D341Med (cell line): ENCODE results near the gene SPNS2.

Experiments used
- DNase-seq: peaks from one replicate; pipeline ENCODE4 v3.0.0; 2012; ENCODE audit warnings: low spot score

The SPNS2 gene

DNA sequence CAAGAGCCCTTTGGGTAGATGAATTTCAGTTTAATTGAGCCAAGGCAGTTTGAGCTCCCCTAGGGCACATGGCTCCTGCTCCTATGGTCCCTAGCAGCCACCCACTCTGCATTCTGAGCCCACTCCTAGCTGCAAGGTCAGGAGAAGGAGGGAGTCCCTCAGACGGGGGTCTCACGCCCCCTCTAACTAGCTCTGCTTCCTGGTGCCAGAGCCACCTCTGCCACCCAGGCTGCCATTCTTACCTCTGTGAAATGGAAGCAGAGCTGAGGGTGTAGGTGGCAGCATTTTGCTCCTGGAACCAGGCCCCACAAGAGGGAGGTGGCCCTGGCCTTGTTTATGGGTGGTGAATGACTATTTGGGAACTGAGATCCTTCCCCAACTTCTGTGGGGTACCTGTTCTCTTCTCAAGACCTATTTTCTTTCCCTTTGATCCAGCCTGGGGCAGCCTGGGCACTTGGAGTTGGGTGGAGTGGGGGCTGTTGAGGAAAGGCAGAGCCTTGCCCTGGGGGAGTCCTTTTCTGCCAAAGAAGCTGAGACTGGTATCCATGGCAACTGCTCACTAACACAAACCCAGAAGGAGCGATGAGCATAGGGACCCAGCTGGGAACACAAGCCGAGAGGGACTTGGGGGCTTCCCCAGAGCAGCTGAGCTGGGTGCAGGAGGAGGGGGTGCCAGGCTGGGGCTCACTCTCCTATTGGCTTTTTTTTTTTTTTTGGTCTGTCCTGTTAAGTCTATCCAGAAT is 4.8 kb downstream of the SPNS2 start:
- no peak for DNase-seq

DNA sequence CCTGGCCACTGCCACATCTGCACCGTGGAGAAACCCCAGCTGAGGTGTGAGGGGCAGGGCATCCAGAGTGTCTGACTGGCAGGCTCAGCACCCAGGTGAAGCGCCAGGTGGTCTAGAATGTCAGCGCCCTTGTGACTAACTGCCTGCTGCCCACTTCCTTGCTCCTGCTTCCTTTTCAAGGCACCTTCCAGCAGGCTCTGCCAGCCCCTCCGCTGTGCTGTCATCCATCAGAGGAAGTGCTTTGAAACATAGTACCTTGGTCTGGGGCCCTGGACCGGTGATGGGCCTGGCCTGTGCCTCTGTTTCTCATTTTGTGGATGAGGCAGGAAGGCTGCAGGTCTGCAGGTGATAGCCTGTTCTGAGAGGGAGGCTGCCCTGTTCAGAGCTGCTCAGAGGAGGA is 5.5 kb downstream of the SPNS2 start:
- DNase-seq, result no peak

DNA sequence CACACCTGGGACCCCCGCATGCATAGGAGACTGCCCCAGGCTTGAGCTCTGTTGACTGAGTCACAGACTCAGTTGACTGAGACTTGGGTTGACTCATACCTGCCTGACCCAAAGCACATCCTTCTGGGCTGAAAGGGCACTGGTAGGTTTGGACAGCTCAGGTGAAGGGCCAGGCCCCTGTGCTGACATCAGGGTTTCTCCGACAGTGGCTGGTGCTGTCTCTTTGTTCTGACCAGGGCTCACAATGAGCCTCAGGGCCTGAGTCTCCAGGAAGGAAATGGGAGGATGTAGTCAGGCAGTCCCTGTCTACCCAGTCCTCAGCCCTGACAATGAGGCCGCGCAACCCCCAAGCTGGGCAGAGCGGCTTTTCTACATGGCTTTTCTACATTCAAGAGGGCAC is 6.5 kb downstream of the SPNS2 start:
- no peak for DNase-seq

DNA sequence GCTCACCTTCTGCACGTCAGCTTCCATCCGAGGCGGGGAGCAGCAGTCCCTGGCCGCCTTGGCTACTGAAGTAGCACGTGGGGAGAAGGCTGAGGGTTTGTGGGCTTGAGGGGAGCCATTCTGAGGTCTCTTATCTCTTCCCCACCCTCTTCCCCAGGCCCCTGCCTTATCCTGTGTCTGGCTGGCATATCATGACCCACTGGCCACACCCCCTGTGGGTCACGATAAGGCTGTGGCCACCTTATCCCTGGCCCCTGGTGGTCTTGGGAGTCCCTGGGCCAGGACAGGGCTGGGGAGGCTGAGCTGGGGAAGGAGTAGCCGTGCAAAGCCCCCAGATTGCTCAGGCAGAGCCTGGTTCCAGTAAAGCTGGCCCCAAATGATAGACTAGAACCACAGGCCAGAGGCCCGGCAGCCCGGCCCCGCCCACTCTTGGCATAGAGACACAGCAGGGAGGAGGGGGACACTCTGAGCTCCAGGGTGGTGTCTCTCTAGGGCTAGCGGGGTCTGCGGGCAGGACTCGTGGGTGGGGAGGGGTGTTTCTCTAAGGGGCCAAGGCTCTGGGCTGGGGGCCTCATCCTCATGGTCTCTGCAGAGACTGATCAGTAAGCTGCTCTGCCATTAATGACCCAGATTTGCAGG is 7.6 kb downstream of the SPNS2 start:
- no peak for DNase-seq

DNA sequence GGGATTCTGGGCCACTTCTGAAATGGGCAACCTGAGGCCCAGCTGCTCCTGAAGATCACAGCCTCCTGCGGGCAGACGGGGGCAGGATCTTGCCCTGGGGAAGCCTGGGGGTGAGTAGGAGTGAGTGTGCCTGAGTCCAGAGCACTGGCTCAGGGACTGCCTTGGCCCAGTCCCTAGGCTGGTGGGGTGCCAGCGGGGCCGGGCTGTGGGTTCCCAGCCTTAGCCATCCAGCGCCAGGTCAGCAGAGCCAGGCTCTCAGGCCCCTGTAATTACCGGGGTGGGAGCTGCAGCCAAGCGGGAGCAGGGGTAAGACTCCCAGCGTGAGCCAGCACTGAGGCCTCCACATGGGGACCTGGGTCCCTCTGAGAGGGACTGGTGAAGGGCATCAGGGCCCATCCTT is 8.2 kb downstream of the SPNS2 start:
- DNase-seq, result no peak

DNA sequence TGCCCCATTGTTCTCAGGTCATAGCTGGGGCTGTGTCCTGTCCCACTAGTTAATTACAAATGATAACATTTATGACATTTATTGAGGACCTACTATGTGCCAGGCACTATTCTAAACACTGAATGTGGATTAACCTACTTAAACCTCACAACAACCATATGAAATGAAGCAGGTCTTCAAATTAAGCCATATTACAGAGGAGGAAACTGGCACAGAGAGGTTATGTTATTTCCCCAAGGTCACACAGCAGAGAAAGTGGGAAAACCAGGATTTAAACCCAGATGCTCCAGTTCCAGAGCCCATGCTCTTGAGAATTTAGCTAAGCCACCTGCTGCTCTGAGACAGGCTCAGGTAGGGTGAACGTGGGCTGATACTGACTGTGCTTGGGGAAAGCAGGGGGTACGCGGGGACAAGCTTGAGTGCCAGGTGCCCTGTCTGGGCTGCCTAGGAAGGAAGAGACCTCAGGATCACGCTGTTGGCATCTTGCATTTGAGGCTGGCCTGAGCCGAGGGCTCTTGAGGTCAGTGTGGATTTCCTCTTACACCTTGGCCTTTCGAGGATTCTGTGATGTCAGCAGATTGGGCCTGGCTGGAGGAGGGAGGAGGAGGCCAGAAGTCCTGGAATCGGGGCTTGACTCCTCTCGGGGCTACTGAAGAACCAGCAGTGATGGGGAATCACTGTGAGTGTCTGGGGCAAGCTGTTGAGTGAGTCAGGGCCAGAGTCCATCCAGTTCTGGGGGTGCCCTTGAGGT is 8.9 kb downstream of the SPNS2 start:
- DNase-seq, result no peak

DNA sequence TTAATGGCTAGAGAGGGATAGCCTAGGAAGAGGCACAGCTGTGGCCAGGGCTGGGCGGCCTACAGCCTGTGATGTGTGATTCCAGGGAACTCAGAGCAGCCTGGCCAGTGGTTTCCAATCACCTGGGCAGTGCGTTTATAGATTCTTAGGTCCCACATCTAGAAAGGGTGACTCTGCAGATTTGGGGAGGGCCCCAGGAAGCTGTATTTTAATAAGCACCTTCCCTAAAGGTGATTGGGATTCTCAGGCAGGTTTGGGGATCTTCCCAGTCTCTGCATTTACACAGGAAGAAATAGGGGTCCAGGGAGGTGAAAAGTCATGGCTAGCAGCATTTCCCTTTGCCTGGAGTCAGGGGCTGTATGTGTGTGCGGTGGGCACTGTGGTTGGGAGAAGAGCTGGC is 9.5 kb downstream of the SPNS2 start:
- no peak for DNase-seq

DNA sequence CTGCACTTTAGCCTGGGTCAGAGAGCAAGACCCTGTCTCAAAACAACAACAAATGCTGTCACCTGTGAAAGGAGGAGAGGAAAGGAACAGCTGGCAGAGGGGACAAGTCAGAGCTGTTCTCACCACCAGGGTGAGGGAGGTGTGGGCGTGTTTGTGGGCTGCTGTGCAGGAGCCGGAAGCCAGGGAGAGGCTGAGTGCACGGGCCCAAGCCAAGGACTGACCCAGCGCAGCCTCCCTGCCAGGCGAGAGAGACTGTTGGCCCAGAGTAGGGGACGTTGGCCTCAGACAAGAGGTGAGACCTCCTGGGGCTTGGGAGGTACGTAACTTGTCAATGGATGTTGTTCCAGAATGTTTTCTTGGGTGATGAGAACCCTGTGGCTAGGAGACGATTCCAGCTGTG is 10.7 kb downstream of the SPNS2 start:
- no peak for DNase-seq

DNA sequence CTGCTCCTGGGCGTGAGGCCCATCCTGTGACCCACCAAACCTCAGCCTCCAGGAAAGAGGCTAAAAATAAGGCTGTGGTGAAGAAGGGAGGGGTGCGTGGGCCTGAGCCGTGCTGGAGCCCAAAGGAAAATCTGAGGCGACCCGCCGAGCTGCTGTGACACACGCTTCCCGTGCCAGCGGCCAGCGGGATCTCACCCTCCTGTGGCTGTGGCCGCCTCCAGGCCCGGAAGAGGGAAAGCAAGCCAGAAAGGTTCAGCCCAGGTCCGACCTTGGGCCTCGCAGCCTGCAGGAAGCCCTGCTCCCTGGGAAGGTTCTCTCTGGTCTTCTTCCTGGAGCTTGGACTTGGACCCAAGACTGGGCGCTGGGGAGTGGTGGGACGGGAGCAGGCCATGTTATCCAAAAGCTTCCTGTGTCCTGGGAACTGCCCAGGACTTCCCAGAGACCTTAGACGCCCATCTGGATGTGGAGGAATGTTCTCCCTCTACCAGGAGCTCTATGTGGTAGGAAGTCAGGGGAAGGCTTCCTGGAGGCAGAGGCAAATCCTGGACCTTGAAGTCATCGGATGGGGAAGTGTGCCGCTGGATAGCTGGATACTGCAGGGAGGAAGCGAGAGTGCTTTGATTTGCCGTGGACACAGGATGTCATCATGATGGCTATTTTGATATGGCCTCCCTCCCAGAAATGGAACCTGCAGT is 11.4 kb downstream of the SPNS2 start:
- DNase-seq, result no peak

DNA sequence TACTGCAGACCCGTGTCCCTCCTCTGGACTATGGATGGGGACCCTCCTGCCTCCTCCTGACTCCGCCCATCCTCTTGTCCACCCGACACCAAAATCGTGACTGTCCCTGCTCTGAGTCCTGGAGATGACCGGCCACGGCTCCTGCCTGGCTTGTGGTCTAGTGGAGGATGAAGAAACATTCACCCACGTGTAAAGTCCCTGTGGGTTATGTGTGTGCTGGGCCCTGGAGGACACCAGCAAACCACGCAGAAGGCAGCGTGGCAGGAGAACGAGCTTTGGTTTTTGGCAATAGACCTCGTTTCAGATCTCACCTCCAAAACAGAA is 11.9 kb downstream of the SPNS2 start:
- no peak for DNase-seq

DNA sequence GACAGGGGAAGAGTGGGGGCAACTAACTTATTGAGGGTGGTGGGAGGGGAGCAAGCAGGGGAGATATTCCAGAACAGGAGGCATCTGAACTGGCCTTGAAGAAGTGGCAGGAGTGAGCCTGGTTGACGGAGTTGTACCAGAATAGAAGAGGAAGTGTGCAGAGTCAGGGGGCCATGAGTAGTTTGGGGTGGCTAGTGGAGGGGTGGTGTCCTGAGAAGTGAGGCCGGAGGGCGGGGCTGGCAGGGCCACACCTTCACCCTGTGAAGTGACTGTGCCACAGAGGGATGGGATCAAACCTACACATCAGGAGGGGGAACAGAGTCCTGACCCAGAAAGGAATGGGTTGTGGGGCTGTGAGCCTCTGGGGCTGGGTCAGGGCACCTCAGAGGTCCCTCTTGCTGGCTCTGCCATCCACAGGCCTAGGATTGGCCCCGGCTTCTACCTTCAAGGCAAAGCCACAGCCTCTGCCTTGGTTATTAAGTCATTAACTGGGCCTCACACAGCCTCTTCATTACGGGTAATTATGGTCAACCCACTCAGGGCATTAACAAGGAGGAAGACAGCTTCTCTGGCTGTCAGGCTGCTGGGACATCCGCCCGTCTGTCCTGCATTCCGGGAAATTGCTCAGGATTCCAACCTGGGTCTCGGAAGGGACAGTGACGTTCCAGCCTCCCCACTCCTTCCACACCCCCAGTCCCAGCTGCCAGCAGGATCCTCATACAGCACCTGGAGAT is 12.7 kb downstream of the SPNS2 start:
- no peak for DNase-seq

DNA sequence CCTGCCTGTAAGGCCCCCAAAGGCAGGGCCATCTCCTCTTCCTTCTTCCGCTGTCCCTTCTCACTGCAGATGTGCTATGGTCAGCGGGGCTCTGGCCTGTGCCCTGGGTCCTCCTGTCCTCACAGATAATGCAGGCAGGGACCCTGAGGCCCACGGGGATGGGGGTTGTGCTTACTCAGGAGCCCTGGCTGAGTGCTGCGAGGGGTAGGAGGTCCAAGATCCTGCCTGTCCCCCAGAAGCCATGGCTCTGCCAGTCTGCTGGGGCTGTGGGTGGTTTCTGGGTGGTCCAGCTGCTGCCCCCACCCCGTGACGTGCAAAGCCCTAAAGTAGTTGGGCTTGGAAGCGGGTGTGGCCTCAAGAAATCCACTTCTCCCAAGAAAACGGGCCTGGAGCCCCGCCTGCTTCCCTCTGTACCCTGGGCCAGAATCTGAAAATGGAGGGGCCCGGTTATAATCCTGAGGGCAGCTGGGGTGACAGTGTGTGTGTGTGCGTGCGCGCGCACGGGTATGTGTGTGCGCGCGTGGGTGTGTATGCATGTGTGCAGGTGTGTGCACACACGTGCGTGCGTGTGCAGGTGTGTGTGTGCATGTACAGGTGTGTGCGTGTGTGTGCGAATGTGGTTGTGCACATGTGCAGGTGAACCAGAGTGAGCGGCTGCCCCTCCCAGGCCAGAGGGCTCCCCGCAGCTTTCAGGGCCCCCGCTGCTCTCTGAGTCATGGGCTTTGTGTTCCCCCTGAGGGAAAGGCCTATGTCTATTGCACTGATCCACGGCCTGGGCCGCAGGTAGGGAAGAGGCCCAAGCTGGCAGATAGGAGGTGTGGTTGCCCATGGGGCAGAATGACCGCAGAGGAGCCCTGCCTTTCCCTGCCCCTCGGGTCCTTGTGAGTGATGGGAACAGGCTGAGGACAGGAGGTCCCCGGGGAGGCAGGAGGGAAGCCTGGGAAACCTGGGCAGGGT is 13.8 kb downstream of the SPNS2 start:
- DNase-seq, result no peak

DNA sequence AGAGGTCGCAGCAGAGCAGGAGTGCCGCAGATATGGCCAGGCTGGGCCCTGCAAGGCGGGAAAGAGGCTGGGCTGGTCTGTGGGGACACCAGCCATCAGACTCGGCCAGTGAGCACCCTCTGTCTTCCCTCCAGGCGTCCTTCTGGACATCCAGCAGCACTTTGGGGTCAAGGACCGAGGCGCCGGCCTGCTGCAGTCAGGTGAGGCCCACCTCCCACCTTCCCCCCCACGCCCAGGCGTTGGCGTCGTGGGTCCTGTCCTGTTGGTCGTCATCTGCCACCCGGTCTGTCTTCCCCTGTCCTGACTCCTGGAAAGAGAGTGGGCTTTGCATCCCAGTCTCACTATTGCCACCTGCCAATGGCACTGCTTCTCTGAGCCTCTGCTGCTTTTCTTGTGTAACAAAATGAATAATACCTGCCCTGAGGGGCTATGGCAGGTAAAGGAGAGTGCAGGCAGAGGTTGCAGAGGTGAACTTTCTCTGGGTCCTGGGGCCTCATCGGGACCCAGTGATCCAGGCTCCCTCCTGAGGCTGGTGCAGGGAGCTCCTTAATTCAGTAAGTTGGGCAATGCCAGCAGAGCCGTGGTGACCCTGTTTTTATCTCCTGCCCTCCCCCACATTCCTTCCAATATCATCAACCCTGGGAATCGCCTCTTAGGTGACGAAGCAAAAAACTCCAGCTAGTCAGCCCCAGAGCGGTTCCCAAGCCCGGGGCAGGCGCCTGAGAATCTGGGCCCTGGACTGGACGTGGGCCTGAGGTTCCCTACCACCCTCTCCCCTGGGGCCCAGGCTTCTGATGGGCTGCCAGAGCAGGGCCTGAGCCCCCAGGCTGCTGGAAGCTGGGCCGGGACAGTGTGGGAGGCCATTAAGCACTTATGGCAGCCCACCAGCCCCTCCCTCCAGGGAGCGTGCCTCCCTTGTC is 14.7 kb downstream of the SPNS2 start:
- no peak for DNase-seq

DNA sequence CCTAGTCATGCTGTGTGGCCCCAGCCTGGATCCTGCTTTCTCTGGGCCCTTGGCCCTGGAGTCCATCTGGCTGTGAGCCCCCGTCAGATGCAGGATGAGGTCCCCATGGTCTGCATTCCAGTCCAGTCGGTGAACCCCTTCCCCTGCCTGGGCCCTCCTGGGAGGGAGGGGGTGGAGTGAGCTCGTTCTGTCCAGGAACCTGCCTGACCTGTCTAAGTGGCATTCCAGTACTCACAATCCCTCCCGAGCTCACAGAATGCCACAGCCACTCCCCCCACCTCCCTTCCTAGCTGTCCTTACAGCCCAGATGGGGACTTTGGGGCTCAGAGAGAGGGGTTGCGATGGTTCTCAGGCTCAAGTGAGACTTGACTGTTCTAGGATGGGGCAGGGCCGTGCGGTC is 15.5 kb downstream of the SPNS2 start:
- DNase-seq, result no peak

DNA sequence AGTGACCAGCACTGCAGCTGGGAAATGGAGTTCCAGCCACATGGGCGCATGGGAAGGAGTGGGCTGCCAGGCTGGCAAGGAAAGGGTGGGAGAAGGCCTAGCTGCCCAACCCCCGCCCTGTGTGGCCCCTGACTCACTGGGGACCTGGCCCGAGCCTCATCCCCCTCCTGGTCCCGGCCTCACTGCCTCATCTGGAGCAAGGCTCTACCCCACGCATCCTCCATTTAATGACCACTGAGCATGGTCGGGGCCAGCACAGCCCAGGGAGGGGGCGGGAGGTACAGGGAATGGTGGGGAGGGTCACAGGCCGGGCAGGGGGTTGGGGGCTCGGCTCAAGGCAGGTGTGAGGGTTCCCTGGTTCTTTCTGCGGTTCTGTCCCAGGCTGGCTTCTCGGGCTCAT is 16.1 kb downstream of the SPNS2 start:
- no peak for DNase-seq

DNA sequence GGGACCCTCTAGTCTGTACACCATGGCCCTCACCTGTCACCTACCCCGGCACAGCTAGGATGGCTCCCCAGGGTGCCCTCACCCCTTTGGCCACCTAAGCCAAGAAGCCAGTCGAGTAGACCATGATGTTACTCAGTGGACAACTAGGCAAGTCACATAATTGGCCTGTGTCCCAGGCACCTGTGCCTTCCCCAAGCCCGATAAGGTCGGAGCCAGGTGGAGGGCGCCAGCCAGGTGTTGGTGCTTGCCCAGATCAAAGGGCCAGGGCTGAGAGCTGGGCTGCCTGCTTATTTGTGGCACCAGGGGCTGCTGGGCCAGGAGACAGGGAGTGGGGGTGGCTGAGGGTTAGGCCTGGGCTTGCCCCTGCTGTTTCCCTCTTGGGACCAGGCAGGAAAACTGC is 16.8 kb downstream of the SPNS2 start:
- DNase-seq, result no peak

DNA sequence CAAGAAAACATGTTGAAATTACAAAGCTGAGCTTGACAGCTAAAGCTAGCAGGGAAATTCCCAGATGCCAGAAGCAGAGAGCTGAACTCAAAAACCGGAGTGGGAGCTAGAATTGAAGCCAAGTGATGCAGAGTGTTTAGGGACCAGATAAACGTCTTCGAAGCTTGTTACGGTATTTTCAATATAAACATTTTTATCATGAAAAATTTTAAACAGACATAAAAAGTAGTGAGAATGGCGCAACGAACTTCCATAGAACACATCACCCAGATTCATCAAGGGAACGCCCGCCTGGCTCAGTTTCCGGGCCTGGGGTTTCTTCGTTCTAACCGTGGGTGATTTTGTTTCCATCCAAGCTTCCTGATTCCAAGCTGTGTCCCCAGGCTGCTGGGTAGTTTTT is 18.1 kb downstream of the SPNS2 start:
- DNase-seq, result no peak

DNA sequence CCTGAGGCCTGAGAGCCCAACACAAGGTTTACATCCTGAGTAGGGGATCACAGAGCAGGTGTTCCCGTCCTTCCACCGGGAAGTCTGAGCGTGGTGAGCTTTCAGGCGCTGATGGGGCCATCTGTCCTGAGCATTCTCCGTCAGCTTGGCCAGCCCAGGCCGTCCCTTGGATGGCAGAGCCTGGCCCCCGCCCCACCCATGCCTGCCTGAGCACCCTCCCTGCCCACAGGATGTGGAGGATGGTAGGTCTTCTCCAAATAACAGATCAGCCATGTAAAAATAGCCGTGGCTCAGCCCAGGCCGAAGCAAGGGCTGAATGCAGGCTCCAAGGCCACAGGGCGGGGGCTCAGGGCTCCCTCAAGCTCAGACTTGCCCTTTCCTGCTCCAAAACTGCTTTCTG is 20.2 kb downstream of the SPNS2 start:
- no peak for DNase-seq

DNA sequence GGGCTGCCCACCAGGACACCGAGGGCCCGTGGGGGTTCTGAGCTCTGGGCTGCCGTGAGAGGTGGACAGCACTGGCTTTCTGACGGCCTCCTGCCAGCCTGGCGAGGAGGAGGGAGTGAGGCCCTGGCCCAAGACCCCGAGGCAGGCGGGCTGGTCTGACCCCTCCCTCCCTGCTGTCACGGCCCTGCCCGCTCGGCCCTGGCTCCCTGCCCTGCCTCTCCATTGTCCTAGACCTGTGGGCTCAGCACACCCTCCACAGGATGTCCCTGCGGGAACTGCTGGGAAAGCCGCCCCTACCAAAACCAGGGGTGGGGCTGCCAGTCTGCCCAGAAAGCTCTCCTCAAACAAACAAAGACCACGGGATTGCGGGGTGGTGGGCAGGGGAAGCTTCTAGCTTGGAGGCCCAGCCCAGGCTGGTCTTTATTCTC is 20.7 kb downstream of the SPNS2 start:
- DNase-seq, result no peak
